Muscle of back (tissue), 11 donors: Measurements from ENCODE around the gene MRPL10. TPM values are rescaled to one million over a fixed set of nuclear protein-coding genes. Genes with fewer than 3 reads are reported as not detected.
"Not testable (repeated sequence)": the region's sequence is repeated elsewhere in the genome, so short reads cannot be mapped to it uniquely, and the experiment has no call there.

Experiments
- DNase-seq, 3 donors: peaks; one replicate each; pipeline versions ENCODE4 v3.0.0 to v3.0.0-alpha.2; 2013
- polyA plus RNA-seq, 10 donors: library from polyadenylated mRNA; unstranded; fragments of 120-200 nt; gene quantifications; one replicate each; pipeline ENCODE4 v1.2.1, GENCODE V29; 2013; ENCODE audit not compliant: insufficient read length in 10 of 10

The MRPL10 gene
- polyA plus RNA-seq, 10 donors: 42.9 to 58.5 (median 52.7) TPM

DNA sequence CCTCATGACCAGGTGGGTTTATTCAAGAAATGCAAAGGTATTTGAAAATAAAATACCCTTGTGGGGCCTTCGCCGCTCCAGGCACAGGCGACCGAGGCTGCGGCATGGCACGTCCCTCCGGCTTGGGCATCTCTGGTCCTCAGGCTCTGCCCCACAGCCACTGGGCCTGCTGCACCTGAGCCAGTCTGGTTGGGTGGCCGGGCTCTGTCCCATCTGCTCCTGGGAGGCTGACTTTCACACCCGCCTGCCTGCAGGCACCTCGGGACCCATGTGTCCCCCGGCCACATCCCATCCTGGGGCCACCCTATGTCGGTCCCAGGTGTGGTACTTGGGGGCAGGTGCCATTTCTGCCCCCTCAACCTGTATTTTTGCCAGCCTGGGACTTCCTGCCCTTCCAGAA, 30.7 kb downstream of the MRPL10 start:
- DNase-seq: no peak

DNA sequence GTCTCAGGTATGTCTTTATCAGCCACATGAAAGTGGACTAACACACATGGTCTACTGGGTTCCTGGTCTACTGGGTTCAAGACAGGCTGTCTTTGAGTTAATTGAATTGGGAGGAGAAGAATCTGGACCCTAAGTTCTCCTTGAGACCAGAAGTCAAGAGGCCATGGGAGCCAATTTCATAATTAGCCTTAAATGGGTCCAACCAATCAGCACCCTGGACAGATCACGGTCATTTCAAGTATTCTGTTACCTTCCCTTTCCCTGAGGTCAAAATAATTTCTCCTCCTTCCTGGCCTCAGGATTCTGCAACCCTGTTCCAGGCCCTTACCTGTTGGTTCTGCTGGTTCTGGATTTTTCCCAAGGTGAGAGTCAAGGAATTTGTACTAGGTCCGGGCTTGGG, 33.5 kb downstream of the MRPL10 start:
- DNase-seq: no peak

DNA sequence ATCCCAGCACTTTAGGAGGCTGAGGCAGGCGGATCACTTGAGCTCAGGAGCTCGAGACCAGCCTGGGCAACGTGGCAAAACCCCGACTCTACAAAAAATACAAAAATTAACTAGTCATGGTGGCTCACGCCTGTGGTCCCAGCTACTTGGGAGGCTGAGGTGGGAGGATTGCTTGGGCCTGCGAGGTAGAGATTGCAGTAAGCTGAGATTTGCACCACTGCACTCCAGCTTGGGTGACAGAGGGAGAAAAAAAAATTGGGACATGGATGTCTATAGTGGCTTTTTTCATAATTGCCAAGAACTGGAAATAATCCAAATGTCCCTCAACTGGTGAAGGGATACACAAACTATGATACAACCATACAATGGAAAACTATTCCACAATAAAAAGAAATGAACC, 38.4 kb downstream of the MRPL10 start:
- no peak for DNase-seq

- no peak for DNase-seq
Observed at GRCh38 chr17:47792457-47792856, 38.9 kb downstream of the MRPL10 start.

- DNase-seq: no peak
Observed at GRCh38 chr17:47791025-47791424, 40.3 kb downstream of the MRPL10 start.

DNA sequence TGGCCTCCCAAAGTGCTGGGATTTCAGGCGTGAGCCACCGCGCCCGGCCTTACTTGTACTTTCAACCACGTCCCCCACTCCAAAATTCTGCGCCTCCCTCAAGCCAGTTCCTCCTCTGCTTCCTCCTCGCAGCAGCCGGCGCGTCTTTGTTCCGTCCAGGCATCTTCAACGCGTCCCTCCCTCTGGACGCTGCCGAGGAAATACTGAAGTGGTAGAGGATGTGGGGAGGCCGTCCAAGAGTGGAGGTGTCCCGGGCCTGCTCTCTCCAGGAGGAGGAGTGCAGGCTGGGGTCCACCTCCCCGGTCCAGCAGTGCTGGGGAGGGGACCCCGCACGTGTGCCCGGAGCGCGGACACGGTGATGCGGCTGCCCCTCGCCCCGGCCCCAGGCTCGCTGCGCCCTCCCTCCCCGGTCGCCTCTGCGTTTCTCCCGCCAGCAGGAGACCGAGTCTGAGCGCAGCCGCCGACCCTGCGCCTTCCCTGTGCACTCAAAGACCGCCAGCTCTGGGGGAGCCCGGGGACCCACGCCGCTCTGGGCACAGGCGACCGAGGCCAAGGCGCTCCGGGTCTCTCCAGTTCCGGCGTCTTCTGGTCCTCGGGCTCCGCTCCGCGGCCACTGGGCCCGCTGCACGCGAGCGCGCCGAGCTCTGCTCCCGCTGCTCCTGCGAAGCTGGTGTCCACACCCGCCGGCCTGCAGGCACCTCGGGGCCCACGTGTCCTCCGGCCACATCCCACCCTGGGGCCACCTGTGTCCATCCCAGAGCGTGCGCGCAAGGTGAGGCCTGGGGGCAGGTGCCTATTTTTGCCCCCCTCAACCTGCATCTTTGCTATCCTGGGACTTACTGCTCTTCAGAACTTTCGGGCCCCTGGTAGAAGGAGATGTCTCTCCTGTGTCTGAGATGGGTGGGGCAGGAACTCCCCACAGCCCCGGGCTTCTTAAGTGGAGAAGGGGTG, 41.5 kb downstream of the MRPL10 start:
- DNase-seq: peak; percentile 10 to 62 (median 38)

GRCh38 chr17:47785538-47786123, 45.7 kb downstream of the MRPL10 start:
- peak in 2 of 3 donors; percentile 58 to 65 for DNase-seq

DNA sequence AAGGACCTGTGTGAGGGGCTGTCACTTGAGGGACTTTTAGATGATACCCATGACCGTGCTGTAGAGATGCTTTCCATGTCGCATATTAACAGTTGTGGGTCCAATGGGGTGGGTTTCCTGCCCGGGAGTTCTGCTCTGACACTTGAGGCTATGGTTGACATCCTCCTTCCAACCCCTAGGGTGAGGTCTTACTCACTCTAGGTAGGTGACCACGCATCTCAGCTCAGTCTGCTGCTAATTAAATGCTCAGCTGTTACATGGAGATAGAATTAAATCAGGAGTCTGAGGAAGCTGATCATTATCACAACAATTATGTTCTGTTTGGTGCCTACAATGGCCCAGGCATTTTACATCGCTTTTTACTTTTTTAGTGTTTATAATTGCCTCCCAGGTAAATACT, 49.9 kb downstream of the MRPL10 start:
- no peak for DNase-seq

- no peak for DNase-seq
Observed at GRCh38 chr17:47778184-47778635, 53.1 kb downstream of the MRPL10 start.

GRCh38 chr17:47776330-47777197, 54.8 kb downstream of the MRPL10 start:
- DNase-seq: peak in 1 of 3 donors; percentile 15

- no peak for DNase-seq
Observed at GRCh38 chr17:47774987-47775580, 56.3 kb downstream of the MRPL10 start.

DNA sequence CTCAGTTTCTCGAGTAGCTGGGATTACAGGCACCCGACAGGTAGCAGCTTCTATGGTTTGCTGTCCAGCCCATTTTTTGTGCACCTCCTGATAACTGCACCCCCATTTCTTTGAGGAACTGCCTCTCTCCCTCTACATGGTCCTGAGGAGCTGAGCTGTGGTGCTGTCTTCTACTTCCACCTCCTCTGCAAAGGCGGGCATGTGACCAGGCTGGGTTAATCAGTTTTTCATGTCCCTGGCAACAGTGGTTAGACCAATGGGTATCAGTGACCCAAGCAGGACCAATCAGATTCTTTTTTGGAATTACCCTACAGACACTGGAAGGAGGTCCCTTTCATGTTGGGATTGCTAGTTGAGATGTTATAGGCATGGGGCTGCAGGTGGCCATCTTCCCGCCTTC, 57.0 kb downstream of the MRPL10 start:
- DNase-seq: no peak

DNA sequence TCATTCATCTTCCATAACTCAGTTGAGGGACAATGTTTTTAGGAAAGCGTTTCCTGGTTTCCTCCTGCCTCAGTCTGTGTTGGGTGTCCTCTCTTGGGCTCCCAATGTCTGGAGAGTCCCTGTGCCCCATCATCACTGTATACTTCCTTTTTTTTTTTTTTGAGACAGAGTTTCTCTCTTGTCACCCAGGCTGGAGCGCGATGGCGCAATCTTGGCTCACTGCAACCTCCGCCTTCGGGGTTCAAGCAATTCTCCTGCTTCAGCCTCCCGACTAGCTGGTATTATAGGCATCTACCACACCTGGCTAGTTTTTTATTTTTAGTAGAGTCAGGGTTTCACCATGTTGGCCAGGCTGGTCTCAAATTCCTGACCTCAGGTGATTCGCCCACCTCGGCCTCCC, 57.7 kb downstream of the MRPL10 start:
- DNase-seq: not testable (repeated sequence)

Other genes with a start within 250 kb of the MRPL10 start
- 100 to 1,000 TPM; 135 to 209 (median 166) TPM for gene KPNB1, start 181.6 kb downstream of the MRPL10 start, polyA plus RNA-seq
- gene TBKBP1, start 137.4 kb downstream of the MRPL10 start, polyA plus RNA-seq: 10 to 100 TPM; 21.2 to 35.2 (median 28.9) TPM
- under 1 TPM in 9 of 10 donors, not detected in 1; 0.13 to 0.66 (median 0.20) TPM for gene TBX21, start 98.3 kb downstream of the MRPL10 start, polyA plus RNA-seq
- gene OSBPL7, start 9.7 kb downstream of the MRPL10 start, polyA plus RNA-seq: 10 to 100 TPM in 5 of 10 donors, 1 to 10 TPM in 5; 7.2 to 16.5 (median 10.0) TPM
- gene LRRC46, start 129 bp upstream of the MRPL10 start, polyA plus RNA-seq: 1 to 10 TPM in 3 of 10 donors, under 1 TPM in 7; 0.49 to 1.4 (median 0.88) TPM
- 10 to 100 TPM; 15.2 to 36.0 (median 21.0) TPM for gene SCRN2, start 9.7 kb upstream of the MRPL10 start, polyA plus RNA-seq
- gene SP6, start 19.6 kb upstream of the MRPL10 start, polyA plus RNA-seq: 1 to 10 TPM in 8 of 10 donors, under 1 TPM in 2; 0.77 to 4.0 (median 1.4) TPM
- 10 to 100 TPM; 12.3 to 18.3 (median 14.7) TPM for gene SP2, start 64.7 kb upstream of the MRPL10 start, polyA plus RNA-seq
- 10 to 100 TPM in 3 of 10 donors, 1 to 10 TPM in 7; 7.6 to 13.7 (median 9.3) TPM for gene PNPO, start 110.0 kb upstream of the MRPL10 start, polyA plus RNA-seq
- gene PRR15L, start 126.3 kb upstream of the MRPL10 start, polyA plus RNA-seq: under 1 TPM in 5 of 10 donors, not detected in 5; 0.14 to 0.42 (median 0.26) TPM
- gene CDK5RAP3, start 139.6 kb upstream of the MRPL10 start, polyA plus RNA-seq: 100 to 1,000 TPM in 1 of 10 donors, 10 to 100 TPM in 9; 55.6 to 131 (median 75.1) TPM
- gene COPZ2, start 206.3 kb upstream of the MRPL10 start, polyA plus RNA-seq: 10 to 100 TPM; 39.5 to 66.4 (median 45.7) TPM
- gene NFE2L1, start 216.8 kb upstream of the MRPL10 start, polyA plus RNA-seq: 100 to 1,000 TPM; 192 to 305 (median 259) TPM